IMR-90 (cell line): ENCODE results near the gene SLC4A3. TPM values are rescaled to one million over a fixed set of nuclear protein-coding genes. Genes with fewer than 3 reads are reported as not detected.

Source experiments
- CHD1 ChIP-seq: IDR thresholded peaks from 2 replicates; pipeline ENCODE4 v1.6.1; 2012; ENCODE audit warnings: low read depth, low read length, improper control_type of control experiment
- FOS ChIP-seq: fragments of 150-350 bp; IDR thresholded peaks from 2 replicates; pipeline ENCODE4 v1.6.1; 2016; ENCODE audit warnings: low read depth, low read length
- NFE2L2 ChIP-seq: fragments of 150-350 bp; IDR thresholded peaks from 2 replicates; pipeline ENCODE4 v1.6.1; 2016; ENCODE audit warnings: low read depth, mild to moderate bottlenecking, low read length
- POLR2A ChIP-seq: IDR thresholded peaks from 2 replicates; pipeline ENCODE4 v1.6.1; 2012; ENCODE audit warnings: mild to moderate bottlenecking, low read depth, low read length
- RCOR1 ChIP-seq: IDR thresholded peaks from 2 replicates; pipeline ENCODE4 v1.6.1; 2012; ENCODE audit warnings: mild to moderate bottlenecking, low read length, improper control_type of control experiment; ENCODE audit not compliant: insufficient replicate concordance
- polyA plus RNA-seq, 3 experiments: library from polyadenylated mRNA; depleted of rRNA; stranded (reverse); fragments of >200 nt; gene quantifications; 2 replicates each; pipeline ENCODE4 v1.2.3, GENCODE V29; 2012; ENCODE audit warnings: low replicate concordance in 1 of 3
- total RNA-seq: library from RNA; depleted of rRNA; stranded (reverse); fragments of >200 nt; gene quantifications from 2 replicates; pipeline ENCODE4 v1.2.3, GENCODE V29; 2012
- TF ChIP-seq, protein P1 (sequence below): conservative IDR thresholded peaks from 2 replicates; pipeline ENCODE4 v1.5.1; 2012; ENCODE audit warnings: mild to moderate bottlenecking, low read depth, low read length, improper control_type of control experiment

The SLC4A3 gene
- total and polyA plus RNA-seq, 2 of the 4 experiments (the other 2 are of a cell fraction) = 0.90 to 6.1 TPM

DNA sequence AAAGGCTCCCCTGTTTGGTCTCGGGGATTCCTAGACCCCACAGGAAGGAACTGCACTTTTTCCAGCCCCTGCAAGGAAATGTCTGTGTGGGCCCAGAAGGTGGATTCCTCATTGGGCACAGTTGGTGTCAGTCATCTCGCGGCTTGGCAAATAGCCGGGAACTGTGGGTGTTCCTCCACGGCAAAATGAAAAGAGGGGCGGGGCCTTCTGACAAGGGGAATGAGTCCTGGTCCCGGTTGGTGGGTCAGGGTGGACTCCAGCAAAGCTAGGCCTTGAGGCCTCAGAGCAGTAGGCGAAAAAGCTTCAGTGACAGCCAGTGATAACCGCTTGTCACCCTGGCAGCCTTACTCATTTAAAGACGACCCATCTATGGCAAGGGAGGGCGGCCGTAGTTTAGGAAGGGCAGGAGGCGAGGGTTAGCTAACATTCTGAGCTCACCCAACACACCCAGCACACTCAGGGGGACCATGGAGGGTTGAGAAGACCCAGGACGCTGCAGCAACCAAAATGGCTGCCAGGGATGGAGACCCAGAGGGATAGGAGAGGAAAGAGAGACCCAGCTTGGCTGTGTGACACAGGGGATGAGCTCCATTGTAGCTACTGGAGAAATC lies 16.5 kb downstream of the SLC4A3 start (continued):
- TF ChIP-seq, protein P1, sequence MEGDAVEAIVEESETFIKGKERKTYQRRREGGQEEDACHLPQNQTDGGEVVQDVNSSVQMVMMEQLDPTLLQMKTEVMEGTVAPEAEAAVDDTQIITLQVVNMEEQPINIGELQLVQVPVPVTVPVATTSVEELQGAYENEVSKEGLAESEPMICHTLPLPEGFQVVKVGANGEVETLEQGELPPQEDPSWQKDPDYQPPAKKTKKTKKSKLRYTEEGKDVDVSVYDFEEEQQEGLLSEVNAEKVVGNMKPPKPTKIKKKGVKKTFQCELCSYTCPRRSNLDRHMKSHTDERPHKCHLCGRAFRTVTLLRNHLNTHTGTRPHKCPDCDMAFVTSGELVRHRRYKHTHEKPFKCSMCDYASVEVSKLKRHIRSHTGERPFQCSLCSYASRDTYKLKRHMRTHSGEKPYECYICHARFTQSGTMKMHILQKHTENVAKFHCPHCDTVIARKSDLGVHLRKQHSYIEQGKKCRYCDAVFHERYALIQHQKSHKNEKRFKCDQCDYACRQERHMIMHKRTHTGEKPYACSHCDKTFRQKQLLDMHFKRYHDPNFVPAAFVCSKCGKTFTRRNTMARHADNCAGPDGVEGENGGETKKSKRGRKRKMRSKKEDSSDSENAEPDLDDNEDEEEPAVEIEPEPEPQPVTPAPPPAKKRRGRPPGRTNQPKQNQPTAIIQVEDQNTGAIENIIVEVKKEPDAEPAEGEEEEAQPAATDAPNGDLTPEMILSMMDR = no peak
- no peak for TF ChIP-seq FOS
- TF ChIP-seq RCOR1 = no peak
- TF ChIP-seq NFE2L2 = no peak
- TF ChIP-seq CHD1 = no peak
- no peak for TF ChIP-seq POLR2A
